HK-2 (cell line): ENCODE results near the gene PSMB4.
"Not testable (repeated sequence)": the region's sequence is repeated elsewhere in the genome, so short reads cannot be mapped to it uniquely, and the experiment has no call there.

Source experiments
- DNase-seq: peaks from one replicate; pipeline ENCODE4 v3.0.0-alpha.2; 2018; ENCODE audit not compliant: unreplicated experiment

PSMB4 gene

GRCh38 chr1:151399324-151400171 lies at the start of gene PSMB4:
PSMB4 (plus strand) TSS chr1:151399573; CDS start chr1:151399588, 15 bp downstream.
- DNase-seq: peak; percentile 71

- not testable (repeated sequence) for DNase-seq
Measured at GRCh38 chr1:151350323-151350722, 49.0 kb upstream of the PSMB4 start.

GRCh38 chr1:151352021-151352718 lies 47.2 kb upstream of the PSMB4 start:
- no peak for DNase-seq

GRCh38 chr1:151356696-151357095 lies 42.7 kb upstream of the PSMB4 start:
- no peak for DNase-seq

GRCh38 chr1:151361883-151362282 lies 37.5 kb upstream of the PSMB4 start:
- DNase-seq: no peak

- no peak for DNase-seq
Measured at GRCh38 chr1:151362308-151363155, 36.8 kb upstream of the PSMB4 start.

GRCh38 chr1:151364996-151365395 lies 34.4 kb upstream of the PSMB4 start:
- DNase-seq: no peak

- no peak for DNase-seq
Measured at GRCh38 chr1:151367658-151368392, 31.5 kb upstream of the PSMB4 start.

GRCh38 chr1:151368393-151369301 lies 30.7 kb upstream of the PSMB4 start:
- no peak for DNase-seq

GRCh38 chr1:151369302-151369610 lies 30.1 kb upstream of the PSMB4 start:
- no peak for DNase-seq

- no peak for DNase-seq
Measured at GRCh38 chr1:151369621-151370048, 29.7 kb upstream of the PSMB4 start.

- no peak for DNase-seq
Measured at GRCh38 chr1:151370211-151370911, 29.0 kb upstream of the PSMB4 start.

GRCh38 chr1:151371370-151372057 lies 27.9 kb upstream of the PSMB4 start:
- DNase-seq: peak; percentile 47

GRCh38 chr1:151372058-151372934 lies 27.1 kb upstream of the PSMB4 start, which contains the start of gene SELENBP1:
SELENBP1 (minus strand) TSS chr1:151372705; CDS start chr1:151372641, 64 bp downstream.
- DNase-seq: peak; percentile 65

- DNase-seq: no peak
Measured at GRCh38 chr1:151373196-151373595, 26.2 kb upstream of the PSMB4 start.

GRCh38 chr1:151377150-151377884 lies 22.1 kb upstream of the PSMB4 start:
- no peak for DNase-seq

- no peak for DNase-seq
Measured at GRCh38 chr1:151384584-151384983, 14.8 kb upstream of the PSMB4 start.
